22Rv1 (cell line): ENCODE data around the gene SLC7A14.

ENCODE experiments used
- CTCF ChIP-seq: fragments of 450-650 bp; IDR thresholded peaks from 2 replicates; pipeline ENCODE4 v1.5.1; 2017; ENCODE audit warnings: mild to moderate bottlenecking
- ZFX ChIP-seq: fragments of 450-650 bp; IDR thresholded peaks from 2 replicates; pipeline ENCODE4 v1.6.1; 2017; ENCODE audit warnings: antibody characterized with exemption, borderline replicate concordance

- TF ChIP-seq CTCF (no peak), ZFX (no peak)
Observed at GRCh38 chr3:170621256-170621655, 35.4 kb upstream of the SLC7A14 start.
